DOHH2 (cell line): ENCODE results near the gene PLCG2.

Experiments used
- H3F3A ChIP-seq: fragments of 200-600 bp; sonication (generic), shearing (Covaris generic); 2 replicates; pipeline ENCODE4 v1.6.0; 2016; ENCODE audit warnings: antibody characterized with exemption, mild to moderate bottlenecking; ENCODE audit not compliant: control insufficient read depth, insufficient read depth
- H3K27ac ChIP-seq: fragments of 200-600 bp; sonication (generic); 2 replicates; pipeline ENCODE4 v1.5.1; 2014; ENCODE audit warnings: low read depth, mild to moderate bottlenecking, low read length, moderate library complexity
- H3K27me3 ChIP-seq: fragments of 200-600 bp; sonication (generic); 2 replicates; pipeline ENCODE4 v1.6.1; 2014; ENCODE audit warnings: mild to moderate bottlenecking, low read length, mixed read lengths; ENCODE audit not compliant: control insufficient read depth
- H3K36me3 ChIP-seq: fragments of 200-600 bp; sonication (generic); 2 replicates; pipeline ENCODE4 v1.6.1; 2014; ENCODE audit warnings: mild to moderate bottlenecking, low read length, moderate library complexity, mixed read lengths; ENCODE audit not compliant: control insufficient read depth
- H3K4me1 ChIP-seq: fragments of 200-600 bp; sonication (generic); 2 replicates; pipeline ENCODE4 v1.6.1; 2014; ENCODE audit warnings: mild to moderate bottlenecking, low read length, mixed read lengths; ENCODE audit not compliant: control insufficient read depth
- H3K4me2 ChIP-seq: fragments of 200-600 bp; sonication (generic); 2 replicates; pipeline ENCODE4 v1.6.0; 2014; ENCODE audit warnings: mild to moderate bottlenecking, low read length, moderate library complexity
- H3K4me3 ChIP-seq: fragments of 200-600 bp; sonication (generic); 2 replicates; pipeline ENCODE4 v1.5.1; 2014; ENCODE audit warnings: mild to moderate bottlenecking, low read length, mixed read lengths
- H3K79me2 ChIP-seq: fragments of 200-600 bp; sonication (generic); 2 replicates; pipeline ENCODE4 v1.6.1; 2014; ENCODE audit warnings: mild to moderate bottlenecking, low read length, mixed read lengths; ENCODE audit not compliant: control insufficient read depth
- H3K9me2 ChIP-seq: fragments of 200-600 bp; sonication (generic); replicated peaks from 2 replicates; pipeline ENCODE4 v1.6.1; 2014; ENCODE audit warnings: mild to moderate bottlenecking, low read length, mixed read lengths; ENCODE audit not compliant: control insufficient read depth
- H3K9me3 ChIP-seq: fragments of 200-600 bp; sonication (generic); 2 replicates; pipeline ENCODE4 v1.6.1; 2014; ENCODE audit warnings: antibody characterized with exemption, low read length, mixed read lengths; ENCODE audit not compliant: control insufficient read depth, insufficient read depth
- H4K20me1 ChIP-seq: fragments of 200-600 bp; sonication (generic); 2 replicates; pipeline ENCODE4 v1.6.0; 2014; ENCODE audit warnings: low read depth, mild to moderate bottlenecking, antibody characterized with exemption, low read length, moderate library complexity; ENCODE audit not compliant: control insufficient read depth, insufficient read depth
- EZH2phosphoT487 ChIP-seq: fragments of 200-600 bp; sonication (generic); IDR thresholded peaks from 2 replicates; pipeline ENCODE4 v1.6.1; 2017; ENCODE audit warnings: borderline replicate concordance, mild to moderate bottlenecking, antibody characterized with exemption, low read length, moderate library complexity, mixed read lengths
- TF ChIP-seq, protein P1 (sequence below): fragments of 200-600 bp; sonication (generic); IDR thresholded peaks from one replicate; pipeline ENCODE4 v1.5.1; 2014; ENCODE audit warnings: antibody characterized with exemption, mild to moderate bottlenecking, low read depth, low read length; ENCODE audit not compliant: poor library complexity, severe bottlenecking

Gene PLCG2

DNA sequence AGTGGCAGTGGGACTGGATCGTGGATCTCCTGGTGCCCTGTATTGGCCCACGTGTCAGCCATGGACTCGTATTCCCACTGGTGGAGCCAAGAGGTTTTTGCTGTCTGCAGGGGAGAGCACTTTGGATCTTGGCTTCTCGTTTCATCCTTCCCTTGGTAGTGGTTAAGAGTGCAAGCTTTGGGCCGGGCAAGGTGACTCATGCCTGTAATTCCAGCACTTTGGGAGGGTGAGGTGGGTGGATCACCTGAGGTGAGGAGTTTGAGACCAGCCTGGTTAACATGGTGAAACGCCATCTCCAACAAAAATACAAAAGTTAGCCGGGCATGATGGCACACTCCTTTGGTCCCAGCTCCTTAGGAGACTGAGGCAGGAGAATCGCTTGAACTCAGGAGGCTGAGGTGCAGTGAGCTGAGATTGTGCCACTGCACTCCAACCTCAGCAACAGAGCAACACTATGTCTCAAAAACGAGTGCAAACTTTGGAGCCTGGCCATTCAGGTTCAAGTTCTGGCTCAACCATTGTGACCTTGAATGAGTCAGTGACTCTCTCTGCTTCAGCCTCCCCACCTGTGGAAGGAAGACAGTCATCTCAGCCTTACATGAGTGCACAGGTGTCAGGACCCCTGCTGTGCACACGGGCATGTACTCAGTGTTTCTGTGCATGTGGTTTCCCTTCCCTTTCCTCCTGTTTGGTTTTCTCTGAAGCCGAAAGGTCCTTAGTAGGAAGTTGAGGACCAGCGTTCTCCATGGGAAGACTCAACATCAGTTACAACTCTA, 57.4 kb downstream of the PLCG2 start:
- H4K20me1 ChIP-seq = no peaks in the 10 kb centered on the region
- no peaks in the 10 kb centered on the region for H3K9me2 ChIP-seq
- H3K27me3 ChIP-seq = no peaks in the 10 kb centered on the region
- H3K4me3 ChIP-seq = peak overlapping the region; percentile 49
- peaks cover 22% of the 10 kb centered on the region for H3F3A ChIP-seq
- peaks cover 97% of the 10 kb centered on the region for H3K79me2 ChIP-seq
- TF ChIP-seq EZH2phosphoT487 = no peak
- H3K9me3 ChIP-seq = no peaks in the 10 kb centered on the region
- peak overlapping the region; percentile 100 for H3K27ac ChIP-seq
- peaks cover 76% of the 10 kb centered on the region for H3K36me3 ChIP-seq
- peak overlapping the region; percentile 69 for H3K4me2 ChIP-seq
- H3K4me1 ChIP-seq = peaks cover 98% of the 10 kb centered on the region

DNA sequence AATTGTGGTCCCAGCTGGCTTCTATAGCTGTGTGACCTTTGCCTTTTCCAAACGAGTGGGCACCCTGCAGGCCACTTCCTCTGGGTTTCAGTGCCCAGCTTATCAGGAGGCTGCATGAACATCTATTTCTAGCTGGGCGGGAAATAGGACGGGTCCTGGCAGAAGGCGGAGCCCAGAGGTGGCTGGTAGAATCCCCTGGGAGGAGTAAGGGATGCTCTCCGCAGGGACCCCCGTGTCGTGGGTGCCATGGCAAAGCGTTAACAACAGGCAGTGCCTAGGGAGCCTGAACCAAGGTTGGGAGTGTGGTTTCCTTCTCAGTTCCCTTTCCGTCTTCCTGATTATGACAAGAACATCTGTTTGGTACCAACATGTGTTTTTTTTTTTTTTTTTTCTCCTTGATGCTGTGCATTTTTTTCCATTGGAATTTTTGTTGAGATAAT, 58.2 kb downstream of the PLCG2 start:
- peaks cover 100% of the 10 kb centered on the region for H3K4me1 ChIP-seq
- TF ChIP-seq EZH2phosphoT487 = no peak
- TF ChIP-seq, protein P1, sequence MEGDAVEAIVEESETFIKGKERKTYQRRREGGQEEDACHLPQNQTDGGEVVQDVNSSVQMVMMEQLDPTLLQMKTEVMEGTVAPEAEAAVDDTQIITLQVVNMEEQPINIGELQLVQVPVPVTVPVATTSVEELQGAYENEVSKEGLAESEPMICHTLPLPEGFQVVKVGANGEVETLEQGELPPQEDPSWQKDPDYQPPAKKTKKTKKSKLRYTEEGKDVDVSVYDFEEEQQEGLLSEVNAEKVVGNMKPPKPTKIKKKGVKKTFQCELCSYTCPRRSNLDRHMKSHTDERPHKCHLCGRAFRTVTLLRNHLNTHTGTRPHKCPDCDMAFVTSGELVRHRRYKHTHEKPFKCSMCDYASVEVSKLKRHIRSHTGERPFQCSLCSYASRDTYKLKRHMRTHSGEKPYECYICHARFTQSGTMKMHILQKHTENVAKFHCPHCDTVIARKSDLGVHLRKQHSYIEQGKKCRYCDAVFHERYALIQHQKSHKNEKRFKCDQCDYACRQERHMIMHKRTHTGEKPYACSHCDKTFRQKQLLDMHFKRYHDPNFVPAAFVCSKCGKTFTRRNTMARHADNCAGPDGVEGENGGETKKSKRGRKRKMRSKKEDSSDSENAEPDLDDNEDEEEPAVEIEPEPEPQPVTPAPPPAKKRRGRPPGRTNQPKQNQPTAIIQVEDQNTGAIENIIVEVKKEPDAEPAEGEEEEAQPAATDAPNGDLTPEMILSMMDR = no peak
- H3K9me2 ChIP-seq = no peaks in the 10 kb centered on the region
- H3K27me3 ChIP-seq = no peaks in the 10 kb centered on the region
- H3K36me3 ChIP-seq = peaks cover 78% of the 10 kb centered on the region
- H3K79me2 ChIP-seq = peaks cover 98% of the 10 kb centered on the region
- peak overlapping the region; percentile 100 for H3K27ac ChIP-seq
- H3F3A ChIP-seq = peaks cover 22% of the 10 kb centered on the region
- H3K9me3 ChIP-seq = no peaks in the 10 kb centered on the region
- H4K20me1 ChIP-seq = no peaks in the 10 kb centered on the region
- peak overlapping the region; percentile 69 for H3K4me2 ChIP-seq
- H3K4me3 ChIP-seq = peak overlapping the region; percentile 49

DNA sequence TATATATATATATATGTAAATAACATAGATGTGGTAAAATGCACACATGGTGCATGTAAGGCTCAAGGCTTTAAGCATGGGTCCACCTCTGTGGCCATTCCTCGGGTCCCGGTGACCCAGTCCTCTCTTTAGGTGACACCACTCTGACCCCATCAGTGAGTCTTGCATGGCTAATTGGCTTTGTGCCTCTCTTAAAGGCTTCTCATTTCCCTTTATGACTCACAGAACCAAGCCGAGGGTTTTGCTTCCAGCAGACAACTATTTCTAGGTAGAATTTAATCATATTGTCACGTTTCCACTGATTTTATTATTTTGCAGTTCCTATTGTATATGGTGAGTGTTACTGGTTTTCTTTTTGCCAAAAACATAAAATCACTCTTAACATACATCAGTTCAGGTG, 59.7 kb downstream of the PLCG2 start:
- peaks cover 78% of the 10 kb centered on the region for H3K36me3 ChIP-seq

More for the DNA sequence above, 59.7 kb downstream of the PLCG2 start:
- Histone ChIP-seq H3K79me2 (peaks cover 98% of the 10 kb centered on the region), H3K9me3 (no peaks in the 10 kb centered on the region), H3K4me1 (peaks cover 99% of the 10 kb centered on the region), H3K9me2 (no peaks in the 10 kb centered on the region), H4K20me1 (no peaks in the 10 kb centered on the region), H3K27ac (peak overlapping the region; percentile 31), H3F3A (peaks cover 22% of the 10 kb centered on the region), H3K4me2 (peak overlapping the region; percentile 50), H3K4me3 (peak overlapping the region; percentile 9; the same call in 1 of the 2 replicates), H3K27me3 (no peaks in the 10 kb centered on the region)
- TF ChIP-seq EZH2phosphoT487 = no peak
- TF ChIP-seq, protein P1 = no peak
